ENCODE data around the gene MAPRE2. TPM values are rescaled to one million over a fixed set of nuclear protein-coding genes. Genes with fewer than 3 reads are reported as not detected.
A peak's percentile ranks its signal among the peaks of the same experiment; 100 is the strongest.

MAPRE2 gene
- total RNA-seq, 2 experiments from 2014 or later, result 40.2 to 49.0 TPM

- no peak for ATAC-seq
- H3K9me3 Mint-ChIP-seq (ENCODE audit: low read depth), result no peaks in the 10 kb centered on the region
- H3K4me3 Mint-ChIP-seq, result no peak overlapping the region
- H3K27ac Mint-ChIP-seq, result no peak overlapping the region
- no peaks in the 10 kb centered on the region for H3K27me3 Mint-ChIP-seq
- CTCF ChIA-PET, result no interaction called here
- no peak for DNase-seq
- peaks cover 13% of the 10 kb centered on the region for H3K36me3 Mint-ChIP-seq
- peaks cover 2% of the 10 kb centered on the region for H3K4me1 Mint-ChIP-seq
Measured at GRCh38 chr18:35132021-35132902, 91.0 kb downstream of the MAPRE2 start.

GRCh38 chr18:35134190-35134730 lies 93.0 kb downstream of the MAPRE2 start:
- DNase-seq (no peak), ATAC-seq (no peak)
- H3K4me1 Mint-ChIP-seq, result peaks cover 2% of the 10 kb centered on the region
- H3K36me3 Mint-ChIP-seq, result peaks cover 9% of the 10 kb centered on the region
- no peaks in the 10 kb centered on the region for H3K9me3 Mint-ChIP-seq (ENCODE audit: low read depth)
- no peak overlapping the region for H3K27ac Mint-ChIP-seq
- H3K27me3 Mint-ChIP-seq, result no peaks in the 10 kb centered on the region
- CTCF ChIA-PET, result interaction anchor here (1.2 kb wide), 1 partner anchor 29 kb away, joined by 3 read pairs; no protein-coding TSS in a partner anchor
- no peak overlapping the region for H3K4me3 Mint-ChIP-seq

GRCh38 chr18:35134791-35135531 lies 93.7 kb downstream of the MAPRE2 start:
- peaks cover 11% of the 10 kb centered on the region for H3K36me3 Mint-ChIP-seq

GRCh38 chr18:35136248-35136647 lies 95.0 kb downstream of the MAPRE2 start:
- CTCF ChIA-PET, result no interaction called here
- H3K27ac Mint-ChIP-seq, result no peak overlapping the region
- peaks cover 20% of the 10 kb centered on the region for H3K36me3 Mint-ChIP-seq
- no peaks in the 10 kb centered on the region for H3K9me3 Mint-ChIP-seq (ENCODE audit: low read depth)
- no peak for DNase-seq
- H3K27me3 Mint-ChIP-seq, result no peaks in the 10 kb centered on the region
- no peak for ATAC-seq
- no peak overlapping the region for H3K4me3 Mint-ChIP-seq
- H3K4me1 Mint-ChIP-seq, result peaks cover 6% of the 10 kb centered on the region

More at GRCh38 chr18:35134791-35135531, 93.7 kb downstream of the MAPRE2 start:
- no peak for DNase-seq
- no peak for ATAC-seq
- CTCF ChIA-PET, result interaction anchor here (1.2 kb wide), 1 partner anchor 29 kb away, joined by 3 read pairs; no protein-coding TSS in a partner anchor
- Mint-ChIP-seq H3K4me3 (no peak overlapping the region), H3K9me3 (ENCODE audit: low read depth) (no peaks in the 10 kb centered on the region), H3K27me3 (no peaks in the 10 kb centered on the region), H3K4me1 (peaks cover 2% of the 10 kb centered on the region), H3K27ac (no peak overlapping the region)

- ATAC-seq, result no peak
- H3K4me1 Mint-ChIP-seq, result peaks cover 4% of the 10 kb centered on the region
- DNase-seq, result no peak
- H3K4me3 Mint-ChIP-seq, result no peak overlapping the region
- CTCF ChIA-PET, result no interaction called here
- no peaks in the 10 kb centered on the region for H3K9me3 Mint-ChIP-seq (ENCODE audit: low read depth)
- H3K27me3 Mint-ChIP-seq, result no peaks in the 10 kb centered on the region
- H3K36me3 Mint-ChIP-seq, result peaks cover 20% of the 10 kb centered on the region
- H3K27ac Mint-ChIP-seq, result no peak overlapping the region
Measured at GRCh38 chr18:35136885-35137284, 95.7 kb downstream of the MAPRE2 start.

- no peak for ATAC-seq
- CTCF ChIA-PET, result no interaction called here
- Mint-ChIP-seq H3K4me3 (no peak overlapping the region), H3K4me1 (peaks cover 4% of the 10 kb centered on the region), H3K27me3 (no peaks in the 10 kb centered on the region), H3K27ac (no peak overlapping the region), H3K9me3 (ENCODE audit: low read depth) (no peaks in the 10 kb centered on the region), H3K36me3 (peaks cover 15% of the 10 kb centered on the region)
- no peak for DNase-seq
Measured at GRCh38 chr18:35137632-35138031, 96.4 kb downstream of the MAPRE2 start.

- no peak overlapping the region for H3K27ac Mint-ChIP-seq
- no peak for ATAC-seq
- H3K9me3 Mint-ChIP-seq (ENCODE audit: low read depth), result no peaks in the 10 kb centered on the region
- CTCF ChIA-PET, result no interaction called here
- no peaks in the 10 kb centered on the region for H3K27me3 Mint-ChIP-seq
- H3K4me1 Mint-ChIP-seq, result peaks cover 4% of the 10 kb centered on the region
- no peak for DNase-seq
- peaks cover 15% of the 10 kb centered on the region for H3K36me3 Mint-ChIP-seq
- H3K4me3 Mint-ChIP-seq, result no peak overlapping the region
Measured at GRCh38 chr18:35138773-35139172, 97.6 kb downstream of the MAPRE2 start.

- CTCF ChIA-PET, result no interaction called here
- Mint-ChIP-seq H3K4me3 (no peak overlapping the region), H3K27ac (no peak overlapping the region), H3K9me3 (ENCODE audit: low read depth) (no peaks in the 10 kb centered on the region), H3K36me3 (peaks cover 15% of the 10 kb centered on the region), H3K4me1 (peaks cover 4% of the 10 kb centered on the region), H3K27me3 (no peaks in the 10 kb centered on the region)
- DNase-seq (no peak), ATAC-seq (no peak)
Measured at GRCh38 chr18:35139517-35139916, 98.3 kb downstream of the MAPRE2 start.

- no peak for ATAC-seq
- CTCF ChIA-PET, result interaction anchor here (1.5 to 1.7 kb wide), 2 partner anchors 21 to 135 kb away, joined by 4 read pairs; no protein-coding TSS in a partner anchor
- no peak for DNase-seq
- no peak overlapping the region for H3K27ac Mint-ChIP-seq
- H3K36me3 Mint-ChIP-seq, result peaks cover 13% of the 10 kb centered on the region
- no peaks in the 10 kb centered on the region for H3K9me3 Mint-ChIP-seq (ENCODE audit: low read depth)
- no peak overlapping the region for H3K4me3 Mint-ChIP-seq
- peaks cover 4% of the 10 kb centered on the region for H3K4me1 Mint-ChIP-seq
- no peaks in the 10 kb centered on the region for H3K27me3 Mint-ChIP-seq
Measured at GRCh38 chr18:35141077-35141476, 99.9 kb downstream of the MAPRE2 start.

GRCh38 chr18:35141567-35142274 lies 100.5 kb downstream of the MAPRE2 start:
- no peaks in the 10 kb centered on the region for H3K9me3 Mint-ChIP-seq (ENCODE audit: low read depth)
- no peak overlapping the region for H3K27ac Mint-ChIP-seq
- DNase-seq (no peak), ATAC-seq (no peak)
- H3K36me3 Mint-ChIP-seq, result peaks cover 13% of the 10 kb centered on the region
- H3K4me1 Mint-ChIP-seq, result peaks cover 4% of the 10 kb centered on the region
- no peak overlapping the region for H3K4me3 Mint-ChIP-seq
- CTCF ChIA-PET, result interaction anchor here (1.5 to 2.3 kb wide), 3 partner anchors 11 to 136 kb away, joined by 4 to 5 read pairs (median 4); no protein-coding TSS in a partner anchor
- H3K27me3 Mint-ChIP-seq, result no peaks in the 10 kb centered on the region

GRCh38 chr18:35142275-35142615 lies 101.0 kb downstream of the MAPRE2 start:
- no peaks in the 10 kb centered on the region for H3K27me3 Mint-ChIP-seq
- DNase-seq (no peak), ATAC-seq (no peak)
- H3K27ac Mint-ChIP-seq, result no peak overlapping the region
- peaks cover 4% of the 10 kb centered on the region for H3K4me1 Mint-ChIP-seq
- no peak overlapping the region for H3K4me3 Mint-ChIP-seq
- H3K9me3 Mint-ChIP-seq (ENCODE audit: low read depth), result no peaks in the 10 kb centered on the region
- CTCF ChIA-PET, result interaction anchor here (1.5 to 2.3 kb wide), 4 partner anchors 12 to 136 kb away, joined by 4 to 5 read pairs (median 4); partner anchors contain the start of gene MAPRE2
- H3K36me3 Mint-ChIP-seq, result peaks cover 13% of the 10 kb centered on the region

- peaks cover 3% of the 10 kb centered on the region for H3K9me3 Mint-ChIP-seq (ENCODE audit: low read depth)
- ATAC-seq, result no peak
- DNase-seq, result peak; percentile 47
- H3K27ac Mint-ChIP-seq, result no peak overlapping the region
- no peaks in the 10 kb centered on the region for H3K27me3 Mint-ChIP-seq
- H3K4me3 Mint-ChIP-seq, result no peak overlapping the region
- peaks cover 4% of the 10 kb centered on the region for H3K4me1 Mint-ChIP-seq
- CTCF ChIA-PET, result interaction anchor here (0.8 to 2.3 kb wide), 14 partner anchors 8 to 307 kb away, joined by 3 to 9 read pairs (median 4); partner anchors contain the start of gene MAPRE2
- peaks cover 23% of the 10 kb centered on the region for H3K36me3 Mint-ChIP-seq
Measured at GRCh38 chr18:35143622-35144596, 102.7 kb downstream of the MAPRE2 start.

Data from activated CD8-positive, alpha-beta memory T cell treated with anti-CD3 and anti-CD28 coated beads, Interleukin-2, amount 10 ng/mL, durations not matched to agents 7 days and 5 days (primary cell).